A549 (cell line): ENCODE data around the gene OR5H2. TPM values are rescaled to one million over a fixed set of nuclear protein-coding genes. Genes with fewer than 3 reads are reported as not detected.
A peak's percentile ranks its signal among the peaks of the same experiment; 100 is the strongest.

Experiments used
- ATAC-seq, 2 experiments: fragments of 200-7000 bp in 1 of 2; fragments of >200 bp in 1 of 2; cut with Nextera tagmentation in 1 of 2; cut with Tn5 transposase in 1 of 2; 3 replicates each; pipeline versions ENCODE4 v1.8.0 to v1.9.1; 2018 to 2020; ENCODE audit warnings: mild to moderate bottlenecking in 1 of 2, moderate library complexity in 1 of 2
- CTCF ChIA-PET: fragments of 300-600 bp; sonication (Branson Sonifier 250); formaldehyde crosslinking; extraction: SDS; loops from one replicate; lab custom pipeline; 2021; ENCODE audit warnings: antibody characterized with exemption, inconsistent platforms; lab: Yijun Ruan, JAX
- POLR2A ChIA-PET: fragments of 350-600 bp; formaldehyde crosslinking; extraction: SDS; loops from one replicate; lab custom pipeline; 2021; ENCODE audit warnings: antibody characterized with exemption, inconsistent platforms; lab: Yijun Ruan, JAX
- DNase-seq, 2 experiments: peaks; one replicate each; pipeline versions ENCODE4 v3.0.0 to v3.0.0-alpha.2; 2011 to 2016; ENCODE audit warnings: low read depth in 1 of 2, low spot score in 1 of 2
- FAIRE-seq: peaks from 2 replicates; lab custom pipeline; 2011; peaks lifted over from hg19 to GRCh38; lab: Jason Lieb, UNC
- H3K27ac ChIP-seq, 2 experiments: fragments of >200 bp; sonication (Bioruptor Twin); formaldehyde crosslinking; 3 replicates each; pipeline ENCODE4 v1.5.1; 2016 to 2017
- H3K4me1 ChIP-seq: fragments of >200 bp; sonication (Bioruptor Twin); formaldehyde crosslinking; 3 replicates; pipeline ENCODE4 v1.6.1; 2016
- H3K4me2 ChIP-seq: fragments of >200 bp; sonication (Bioruptor Twin); formaldehyde crosslinking; 3 replicates; pipeline ENCODE4 v1.6.1; 2016
- H3K4me3 ChIP-seq: fragments of >200 bp; sonication (Bioruptor Twin); formaldehyde crosslinking; 3 replicates; pipeline ENCODE4 v1.5.1; 2016
- H3K9me3 ChIP-seq: fragments of >200 bp; sonication (Bioruptor Twin); formaldehyde crosslinking; 3 replicates; pipeline ENCODE4 v1.6.1; 2016
- BHLHE40 ChIP-seq: IDR thresholded peaks from 2 replicates; pipeline ENCODE4 v1.6.1; 2012; ENCODE audit warnings: low read depth, low read length, inconsistent platforms
- CEBPB ChIP-seq, 2 experiments: fragments of >200 bp in 1 of 2; sonication (Bioruptor Twin) in 1 of 2; formaldehyde crosslinking in 1 of 2; IDR thresholded peaks; 2 replicates each; pipeline ENCODE4 v1.6.1; 2012 to 2016
- EHF ChIP-seq: fragments of 250-450 bp; sonication (Bioruptor Pico); IDR thresholded peaks from 2 replicates; pipeline ENCODE4 v1.5.0; 2020; ENCODE audit warnings: mild to moderate bottlenecking
- GATA3 ChIP-seq: IDR thresholded peaks from 2 replicates; pipeline ENCODE4 v1.6.1; 2012; ENCODE audit warnings: borderline replicate concordance
- HDAC2 ChIP-seq: fragments of 200-600 bp; sonication (generic); IDR thresholded peaks from 2 replicates; pipeline ENCODE4 v1.6.1; 2016
- HOXA7 ChIP-seq: fragments of 250-450 bp; sonication (Bioruptor Pico); IDR thresholded peaks from 2 replicates; pipeline ENCODE4 v1.5.0; 2020; ENCODE audit warnings: mild to moderate bottlenecking, moderate library complexity
- JUN ChIP-seq, 2 experiments: fragments of >200 bp; sonication (Bioruptor Twin); formaldehyde crosslinking; IDR thresholded peaks; 2 replicates in 1 of 2; 3 replicates in 1 of 2; pipeline ENCODE4 v1.6.1; 2016 to 2017
- KDM1A ChIP-seq: fragments of 200-600 bp; sonication (generic); IDR thresholded peaks from 2 replicates; pipeline ENCODE4 v1.6.1; 2016; ENCODE audit warnings: low read depth, mild to moderate bottlenecking
- KDM5A ChIP-seq: fragments of 200-600 bp; sonication (generic); IDR thresholded peaks from 2 replicates; pipeline ENCODE4 v1.6.1; 2016; ENCODE audit warnings: antibody characterized with exemption, mild to moderate bottlenecking
- MAFK ChIP-seq: fragments of 450-650 bp; IDR thresholded peaks from 2 replicates; pipeline ENCODE4 v1.6.1; 2014; ENCODE audit not compliant: partially characterized antibody
- MAZ ChIP-seq: fragments of 150-350 bp; IDR thresholded peaks from 2 replicates; pipeline ENCODE4 v1.6.1; 2014; ENCODE audit warnings: antibody characterized with exemption, low read depth, low read length, borderline replicate concordance
- NR3C1 ChIP-seq: fragments of >200 bp; sonication (Bioruptor Twin); formaldehyde crosslinking; IDR thresholded peaks from 3 replicates; pipeline ENCODE4 v1.6.1; 2017
- PHF8 ChIP-seq: fragments of 200-600 bp; sonication (generic); IDR thresholded peaks from 2 replicates; pipeline ENCODE4 v1.6.1; 2016; ENCODE audit warnings: low read depth, mild to moderate bottlenecking, antibody characterized with exemption, moderate library complexity, borderline replicate concordance
- RAD21 ChIP-seq, 2 experiments: fragments of >200 bp in 1 of 2; sonication (Bioruptor Twin) in 1 of 2; formaldehyde crosslinking in 1 of 2; IDR thresholded peaks in 1 of 2; conservative IDR thresholded peaks in 1 of 2; 2 replicates in 1 of 2; 3 replicates in 1 of 2; pipeline ENCODE4 v1.6.1; 2012 to 2018; ENCODE audit warnings: inconsistent platforms in 1 of 2
- RARB ChIP-seq: fragments of 250-450 bp; sonication (Bioruptor Pico); IDR thresholded peaks from 2 replicates; pipeline ENCODE4 v1.8.0; 2021; ENCODE audit warnings: mild to moderate bottlenecking, moderate library complexity
- RFX5 ChIP-seq: fragments of 450-650 bp; IDR thresholded peaks from 2 replicates; pipeline ENCODE4 v1.7.1; 2014; ENCODE audit warnings: antibody characterized with exemption, mild to moderate bottlenecking, moderate library complexity
- RNF2 ChIP-seq: fragments of 200-600 bp; sonication (generic); IDR thresholded peaks from 2 replicates; pipeline ENCODE4 v1.6.1; 2016; ENCODE audit warnings: low read depth, mild to moderate bottlenecking, antibody characterized with exemption, moderate library complexity, borderline replicate concordance
- SMC3 ChIP-seq: fragments of >200 bp; sonication (Bioruptor Twin); formaldehyde crosslinking; IDR thresholded peaks from 3 replicates; pipeline ENCODE4 v1.6.1; 2018; ENCODE audit warnings: inconsistent platforms
- SREBF2 ChIP-seq: fragments of 450-650 bp; IDR thresholded peaks from 2 replicates; pipeline ENCODE4 v1.6.1; 2014; ENCODE audit warnings: mild to moderate bottlenecking, moderate library complexity
- TFCP2L1 ChIP-seq: fragments of 250-450 bp; sonication (Bioruptor Pico); IDR thresholded peaks from 2 replicates; pipeline ENCODE4 v1.5.0; 2021; ENCODE audit warnings: mild to moderate bottlenecking
- ZNF302 ChIP-seq: fragments of 250-450 bp; sonication (Bioruptor Pico); IDR thresholded peaks from 2 replicates; pipeline ENCODE4 v1.9.0; 2021; ENCODE audit warnings: inconsistent platforms, mild to moderate bottlenecking, moderate library complexity
- WGBS: methylation state at CpG from one replicate; pipeline ENCODE4 v1.1.6; 2017; ENCODE audit errors: missing lambda C conversion rate; 5-methylcytosine and 5-hydroxymethylcytosine counted together
- polyA plus RNA-seq, 4 experiments: library from polyadenylated mRNA; depleted of rRNA in 3 of 4; stranded (reverse); fragments of >200 nt; fragmentation: RNase III in 1 of 4; extraction: RNeasy Plus Mini Kit Qiagen cat#74134 plus additional on column Dnase treatment in 1 of 4; gene quantifications; 2 replicates in 3 of 4; 3 replicates in 1 of 4; pipeline ENCODE4 v1.2.3, GENCODE V29; 2011 to 2017
- TF ChIP-seq, protein P1 (sequence below): fragments of 450-650 bp; IDR thresholded peaks from 2 replicates; pipeline ENCODE4 v1.6.1; 2014; ENCODE audit warnings: antibody characterized with exemption
- TF ChIP-seq, protein P2 (sequence below): fragments of >200 bp; sonication (Bioruptor Twin); formaldehyde crosslinking; IDR thresholded peaks from 3 replicates; pipeline ENCODE4 v1.5.1; 2016
- TF ChIP-seq, protein P3 (sequence below): fragments of 250-450 bp; sonication (Bioruptor Pico); IDR thresholded peaks from 2 replicates; pipeline ENCODE4 v1.5.0; 2021; ENCODE audit warnings: mild to moderate bottlenecking, moderate library complexity, borderline replicate concordance
- TF ChIP-seq, protein P4 (sequence below): IDR thresholded peaks from 2 replicates; pipeline ENCODE4 v1.6.1; 2012
- TF ChIP-seq, protein P5 (sequence below): fragments of 150-350 bp; IDR thresholded peaks from 2 replicates; pipeline ENCODE4 v1.6.1; 2014; ENCODE audit warnings: low read depth, mild to moderate bottlenecking, low read length

The OR5H2 gene
- polyA plus RNA-seq, 2 of the 4 experiments (the other 2 are of a cell fraction), result not detected

DNA sequence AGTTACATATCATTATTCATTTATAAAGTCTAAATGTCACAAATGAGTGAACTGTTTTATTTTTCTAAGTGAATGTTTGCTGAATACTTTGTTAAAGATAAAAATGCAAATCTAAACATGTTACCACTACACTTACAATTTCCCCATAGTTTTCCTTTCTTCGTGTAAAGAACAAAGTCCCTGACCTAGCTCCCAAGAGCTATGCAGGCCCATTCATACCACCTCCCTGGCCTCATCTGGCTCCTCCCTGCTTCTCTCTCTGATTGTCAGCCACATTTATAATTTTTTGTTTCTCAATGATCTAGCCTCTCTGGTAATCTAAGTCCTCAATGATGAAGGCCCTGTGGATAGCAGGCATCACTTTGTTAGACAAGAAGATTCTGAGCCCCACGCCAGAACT is 40.4 kb downstream of the OR5H2 start:
- Histone ChIP-seq H3K9me3 (no peaks in the 10 kb centered on the region), H3K4me1 (no peaks in the 10 kb centered on the region)
- TF ChIP-seq MAFK (no peak), GATA3 (no peak), BHLHE40 (no peak), HOXA7 (CRISPR knock-in tag) (no peak), SREBF2 (no peak), NR3C1 (no peak), RARB (CRISPR knock-in tag) (no peak), RNF2 (no peak), KDM1A (no peak), RAD21 (conservative IDR thresholded peaks at IDR 0.05 in 1 of 2, IDR thresholded peaks at IDR 0.05 in 1 of 2) (no peak), TFCP2L1 (CRISPR knock-in tag) (no peak), ZNF302 (CRISPR knock-in tag) (no peak), EHF (CRISPR knock-in tag) (no peak), MAZ (no peak), KDM5A (no peak), HDAC2 (no peak)
- TF ChIP-seq, protein P1, sequence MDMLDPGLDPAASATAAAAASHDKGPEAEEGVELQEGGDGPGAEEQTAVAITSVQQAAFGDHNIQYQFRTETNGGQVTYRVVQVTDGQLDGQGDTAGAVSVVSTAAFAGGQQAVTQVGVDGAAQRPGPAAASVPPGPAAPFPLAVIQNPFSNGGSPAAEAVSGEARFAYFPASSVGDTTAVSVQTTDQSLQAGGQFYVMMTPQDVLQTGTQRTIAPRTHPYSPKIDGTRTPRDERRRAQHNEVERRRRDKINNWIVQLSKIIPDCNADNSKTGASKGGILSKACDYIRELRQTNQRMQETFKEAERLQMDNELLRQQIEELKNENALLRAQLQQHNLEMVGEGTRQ, result no peak
- TF ChIP-seq, protein P2, sequence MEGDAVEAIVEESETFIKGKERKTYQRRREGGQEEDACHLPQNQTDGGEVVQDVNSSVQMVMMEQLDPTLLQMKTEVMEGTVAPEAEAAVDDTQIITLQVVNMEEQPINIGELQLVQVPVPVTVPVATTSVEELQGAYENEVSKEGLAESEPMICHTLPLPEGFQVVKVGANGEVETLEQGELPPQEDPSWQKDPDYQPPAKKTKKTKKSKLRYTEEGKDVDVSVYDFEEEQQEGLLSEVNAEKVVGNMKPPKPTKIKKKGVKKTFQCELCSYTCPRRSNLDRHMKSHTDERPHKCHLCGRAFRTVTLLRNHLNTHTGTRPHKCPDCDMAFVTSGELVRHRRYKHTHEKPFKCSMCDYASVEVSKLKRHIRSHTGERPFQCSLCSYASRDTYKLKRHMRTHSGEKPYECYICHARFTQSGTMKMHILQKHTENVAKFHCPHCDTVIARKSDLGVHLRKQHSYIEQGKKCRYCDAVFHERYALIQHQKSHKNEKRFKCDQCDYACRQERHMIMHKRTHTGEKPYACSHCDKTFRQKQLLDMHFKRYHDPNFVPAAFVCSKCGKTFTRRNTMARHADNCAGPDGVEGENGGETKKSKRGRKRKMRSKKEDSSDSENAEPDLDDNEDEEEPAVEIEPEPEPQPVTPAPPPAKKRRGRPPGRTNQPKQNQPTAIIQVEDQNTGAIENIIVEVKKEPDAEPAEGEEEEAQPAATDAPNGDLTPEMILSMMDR, result no peak
- TF ChIP-seq, protein P3, sequence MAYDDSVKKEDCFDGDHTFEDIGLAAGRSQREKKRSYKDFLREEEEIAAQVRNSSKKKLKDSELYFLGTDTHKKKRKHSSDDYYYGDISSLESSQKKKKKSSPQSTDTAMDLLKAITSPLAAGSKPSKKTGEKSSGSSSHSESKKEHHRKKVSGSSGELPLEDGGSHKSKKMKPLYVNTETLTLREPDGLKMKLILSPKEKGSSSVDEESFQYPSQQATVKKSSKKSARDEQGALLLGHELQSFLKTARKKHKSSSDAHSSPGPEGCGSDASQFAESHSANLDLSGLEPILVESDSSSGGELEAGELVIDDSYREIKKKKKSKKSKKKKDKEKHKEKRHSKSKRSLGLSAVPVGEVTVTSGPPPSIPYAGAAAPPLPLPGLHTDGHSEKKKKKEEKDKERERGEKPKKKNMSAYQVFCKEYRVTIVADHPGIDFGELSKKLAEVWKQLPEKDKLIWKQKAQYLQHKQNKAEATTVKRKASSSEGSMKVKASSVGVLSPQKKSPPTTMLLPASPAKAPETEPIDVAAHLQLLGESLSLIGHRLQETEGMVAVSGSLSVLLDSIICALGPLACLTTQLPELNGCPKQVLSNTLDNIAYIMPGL (CRISPR knock-in tag), result no peak
- TF ChIP-seq, protein P4, sequence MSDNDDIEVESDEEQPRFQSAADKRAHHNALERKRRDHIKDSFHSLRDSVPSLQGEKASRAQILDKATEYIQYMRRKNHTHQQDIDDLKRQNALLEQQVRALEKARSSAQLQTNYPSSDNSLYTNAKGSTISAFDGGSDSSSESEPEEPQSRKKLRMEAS, result no peak
- TF ChIP-seq, all 56 proteins: peak for 0
- ATAC-seq (no peak), FAIRE-seq (no peak), DNase-seq (no peak)
- Histone ChIP-seq H3K4me3 (no peak overlapping the region), H3K27ac (no peak overlapping the region), H3K4me2 (no peak overlapping the region)
- WGBS, result 11% methylated on average over 2 of the region's 2 CpGs
- ChIA-PET CTCF (no interaction called here), POLR2A (no interaction called here)

DNA sequence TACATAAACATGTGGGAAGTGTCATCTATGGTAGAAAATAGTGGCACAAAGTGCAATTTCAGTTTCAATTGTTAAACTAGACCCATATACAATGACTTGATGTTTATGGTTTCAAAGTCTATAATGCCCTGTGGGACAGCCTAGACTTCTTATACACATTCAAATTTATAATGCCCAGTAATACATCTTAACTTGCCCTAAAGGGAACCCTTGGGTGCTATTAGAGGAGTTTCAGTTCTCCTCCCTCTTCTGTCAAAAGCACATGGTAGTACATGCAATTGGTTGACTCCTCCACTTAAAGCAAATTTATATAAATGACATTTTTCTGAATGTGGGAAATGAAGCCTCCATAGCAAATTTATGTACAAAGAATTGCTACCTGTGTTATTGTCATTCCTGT is 41.1 kb downstream of the OR5H2 start:
- no peak overlapping the region for H3K4me3 ChIP-seq
- CTCF ChIA-PET, result no interaction called here
- POLR2A ChIA-PET, result no interaction called here
- ATAC-seq (no peak), DNase-seq (no peak), FAIRE-seq (no peak)
- no peaks in the 10 kb centered on the region for H3K9me3 ChIP-seq
- no peak overlapping the region for H3K27ac ChIP-seq
- H3K4me2 ChIP-seq, result no peak overlapping the region
- no peaks in the 10 kb centered on the region for H3K4me1 ChIP-seq
- no peak for TF ChIP-seq HOXA7 (CRISPR knock-in tag)
- TF ChIP-seq, all 56 proteins: peak for 0

DNA sequence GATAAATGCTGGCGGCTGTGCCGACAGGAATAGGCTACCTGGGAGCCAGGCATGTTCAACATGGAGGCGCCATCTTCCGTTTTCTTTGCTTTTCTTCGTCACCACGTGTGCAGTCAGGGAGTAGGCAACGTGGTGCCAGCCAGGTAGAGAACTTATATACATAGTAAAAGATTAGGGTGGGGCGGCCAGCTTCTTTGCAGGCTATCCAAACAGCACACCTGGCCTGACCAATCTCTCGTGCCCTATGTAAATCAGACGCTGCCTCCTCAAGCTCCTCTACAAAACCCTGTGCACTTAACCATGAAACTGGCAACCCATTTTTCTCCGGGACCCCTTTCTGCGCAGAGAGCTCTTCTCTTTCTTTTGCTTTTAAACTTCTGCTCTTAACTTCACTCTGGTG is 42.8 kb downstream of the OR5H2 start:
- no peak for TF ChIP-seq RFX5
- no peak for TF ChIP-seq EHF (CRISPR knock-in tag)
- TF ChIP-seq TFCP2L1 (CRISPR knock-in tag), result no peak
- no peak for TF ChIP-seq JUN (IDR thresholded peaks at IDR 0.05)
- TF ChIP-seq KDM5A, result no peak
- TF ChIP-seq HDAC2, result no peak
- TF ChIP-seq, protein P5, sequence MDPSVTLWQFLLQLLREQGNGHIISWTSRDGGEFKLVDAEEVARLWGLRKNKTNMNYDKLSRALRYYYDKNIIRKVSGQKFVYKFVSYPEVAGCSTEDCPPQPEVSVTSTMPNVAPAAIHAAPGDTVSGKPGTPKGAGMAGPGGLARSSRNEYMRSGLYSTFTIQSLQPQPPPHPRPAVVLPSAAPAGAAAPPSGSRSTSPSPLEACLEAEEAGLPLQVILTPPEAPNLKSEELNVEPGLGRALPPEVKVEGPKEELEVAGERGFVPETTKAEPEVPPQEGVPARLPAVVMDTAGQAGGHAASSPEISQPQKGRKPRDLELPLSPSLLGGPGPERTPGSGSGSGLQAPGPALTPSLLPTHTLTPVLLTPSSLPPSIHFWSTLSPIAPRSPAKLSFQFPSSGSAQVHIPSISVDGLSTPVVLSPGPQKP, result no peak
- TF ChIP-seq RARB (CRISPR knock-in tag), result no peak
- TF ChIP-seq, protein P1, result no peak
- no peak for TF ChIP-seq CEBPB (IDR thresholded peaks at IDR 0.05)
- TF ChIP-seq SMC3, result no peak
- TF ChIP-seq NR3C1, result no peak
- no peak for TF ChIP-seq PHF8
- Histone ChIP-seq H3K4me3 (peak overlapping the region; percentile 25; the same call in 2 of the 3 replicates), H3K27ac (no peak overlapping the region), H3K9me3 (no peaks in the 10 kb centered on the region), H3K4me1 (no peaks in the 10 kb centered on the region), H3K4me2 (peak overlapping the region; percentile 51)
- ChIA-PET CTCF (interaction anchor here (1.4 to 2.6 kb wide), 3 partner anchors 9 to 286 kb away, joined by 3 to 27 read pairs (median 3); no protein-coding TSS in a partner anchor), POLR2A (no interaction called here)
- DNase-seq (no peak), FAIRE-seq (no peak), ATAC-seq (no peak; a peak in 1 of 6 replicates)
- WGBS, result 19% methylated on average over 12 of the region's 12 CpGs
